Measurements from ENCODE around the gene AMACR.
"Not testable (repeated sequence)": the region's sequence is repeated elsewhere in the genome, so short reads cannot be mapped to it uniquely, and the experiment has no call there.

The AMACR gene

DNA sequence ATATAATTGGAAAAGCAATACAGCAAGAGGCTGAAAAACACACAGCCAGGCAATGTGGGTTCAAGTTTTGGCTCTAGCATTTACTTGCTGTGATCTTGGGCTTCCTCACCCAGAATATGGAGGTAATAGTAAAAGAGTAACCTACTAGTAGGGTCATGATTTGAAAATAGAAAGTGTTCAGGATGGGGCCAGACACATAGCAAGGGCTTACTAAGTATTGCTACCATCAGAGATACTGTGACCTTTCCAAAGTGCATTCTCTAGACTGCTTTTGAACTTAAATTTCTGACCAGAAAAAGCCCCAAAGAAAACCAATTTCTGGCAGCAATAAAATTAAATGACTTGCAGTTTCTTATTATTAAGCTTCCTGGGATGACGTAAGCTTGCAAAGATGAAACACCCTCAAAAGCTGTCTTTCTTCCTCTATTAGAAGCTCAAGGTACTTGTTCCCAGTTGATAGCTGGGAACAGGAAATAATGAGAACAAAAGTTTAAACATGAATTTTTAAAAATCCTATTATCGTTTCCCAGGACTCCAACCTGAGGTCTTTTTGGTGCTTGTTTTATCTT is 43.6 kb downstream of the AMACR start:
- no peak for DNase-seq

DNA sequence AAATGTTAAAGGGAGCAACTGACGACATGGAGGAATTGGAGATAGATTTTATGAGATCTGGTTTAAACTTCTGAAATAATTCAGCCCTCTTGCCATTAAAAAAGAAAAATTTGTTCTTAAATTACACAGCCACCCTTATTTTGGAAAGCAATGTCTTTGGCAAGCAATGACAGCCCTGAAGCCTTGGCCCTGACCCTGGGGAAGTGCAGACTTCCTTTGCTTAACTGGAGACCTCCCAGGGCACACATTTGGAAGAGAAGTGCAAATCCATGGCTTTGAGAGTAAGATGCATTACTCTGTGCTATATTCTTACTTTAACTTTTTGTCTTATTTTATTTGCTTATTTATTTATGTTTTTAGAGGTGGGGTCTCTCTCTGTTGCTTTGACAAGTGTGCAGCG is 49.7 kb downstream of the AMACR start:
- no peak for DNase-seq

DNA sequence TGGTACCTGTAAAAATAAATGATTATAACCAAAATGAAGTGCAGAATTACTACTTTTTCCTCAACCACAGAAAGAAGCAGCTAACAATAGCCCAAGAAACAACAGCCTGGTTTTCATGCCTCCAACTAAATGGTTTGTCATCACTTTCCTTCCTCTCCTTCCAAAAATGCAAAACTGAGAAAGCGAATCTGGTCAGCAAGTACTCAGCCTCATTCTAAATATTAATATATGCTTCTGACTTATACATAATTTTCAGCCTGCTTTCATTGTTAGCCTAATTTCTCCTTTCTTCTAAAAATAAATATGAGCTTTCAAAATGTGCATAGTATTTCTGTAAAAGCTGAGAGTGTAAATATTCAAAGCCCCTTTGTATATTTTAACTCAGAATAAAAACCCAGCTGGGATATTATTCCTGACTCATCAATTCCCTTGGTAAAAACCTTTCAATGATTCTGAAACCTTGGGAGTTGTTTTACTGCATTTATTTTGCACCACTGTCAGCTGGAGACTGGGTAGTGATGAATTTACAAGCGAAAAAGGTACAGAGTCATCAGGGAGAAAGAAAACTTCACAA is 50.2 kb downstream of the AMACR start:
- DNase-seq: no peak

- DNase-seq: not testable (repeated sequence)
These were observed 55.7 kb downstream of the AMACR start for GRCh38 chr5:33952175-33952574.

GRCh38 chr5:33944543-33945132 is 63.2 kb downstream of the AMACR start:
- no peak for DNase-seq

DNA sequence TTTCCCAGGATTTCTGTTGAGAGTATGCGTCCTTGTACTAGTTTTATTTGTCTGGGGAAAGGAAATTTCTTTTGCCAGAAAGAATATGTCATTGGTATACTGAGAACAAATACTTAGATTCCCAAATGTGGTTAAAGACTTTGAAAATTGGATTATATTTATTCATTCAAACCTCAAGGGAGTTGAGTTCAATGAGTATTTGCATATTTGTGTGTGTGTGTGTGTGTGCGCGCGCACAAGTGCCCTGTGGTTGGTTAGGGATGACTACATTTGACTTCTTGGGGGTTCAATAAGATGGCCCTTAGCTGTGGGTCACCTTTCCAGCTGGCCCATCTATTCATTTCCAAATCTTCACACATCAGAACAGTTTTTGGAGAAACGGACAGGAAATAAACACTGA is 66.8 kb downstream of the AMACR start:
- no peak for DNase-seq

DNA sequence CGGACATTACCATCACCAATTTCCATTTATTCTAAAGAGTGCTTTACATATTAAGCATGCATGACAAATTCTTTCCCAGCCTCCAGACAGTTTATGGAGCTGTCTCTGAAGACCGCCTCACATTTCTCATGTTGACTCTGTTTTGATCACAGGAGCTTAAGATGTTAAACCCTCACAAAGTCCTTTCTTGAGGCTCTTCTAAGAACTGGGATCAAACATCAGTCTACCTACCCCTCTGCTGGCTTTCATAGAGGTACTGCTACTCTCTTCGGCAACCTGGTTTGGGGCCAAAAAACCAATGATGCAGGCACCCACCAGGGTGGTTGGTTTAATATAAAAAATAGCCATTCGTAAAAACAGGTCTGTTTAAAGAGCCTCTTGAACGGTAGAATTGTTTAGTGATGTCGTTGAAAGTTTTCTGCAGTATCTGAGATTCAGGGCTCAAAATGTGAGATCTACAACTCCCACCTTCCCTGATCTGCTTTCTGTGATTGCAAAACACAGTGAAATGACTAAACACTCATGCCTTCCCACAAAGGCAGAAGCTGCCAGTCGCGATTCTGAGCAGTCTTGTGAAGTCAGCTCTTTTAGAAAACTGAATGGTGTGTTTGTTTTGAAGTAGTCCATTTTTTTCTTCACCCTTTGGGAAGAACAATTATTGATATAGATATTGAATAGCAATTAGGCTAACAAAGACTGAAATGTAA is 68.1 kb downstream of the AMACR start:
- DNase-seq: no peak

DNA sequence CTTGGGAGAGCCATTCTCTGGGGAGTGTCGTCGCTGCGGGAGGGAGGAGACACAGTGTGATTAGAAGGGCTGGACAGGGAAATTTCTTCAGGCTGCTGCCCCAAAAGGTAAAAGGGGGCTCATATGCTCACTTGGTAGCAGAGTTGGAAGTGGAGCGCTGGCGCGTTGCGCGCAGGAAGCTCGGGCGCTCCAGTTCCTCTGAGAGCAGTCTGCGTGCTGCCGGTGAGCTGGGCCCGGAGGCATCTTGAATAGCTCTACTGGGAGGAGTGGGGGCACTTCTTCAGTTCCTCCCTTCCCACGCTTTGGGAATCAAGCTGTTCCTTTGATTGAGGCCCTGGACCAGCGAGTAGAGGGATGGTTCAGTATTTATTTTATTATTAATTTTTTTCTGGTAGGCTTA is 69.0 kb downstream of the AMACR start:
- no peak for DNase-seq

DNA sequence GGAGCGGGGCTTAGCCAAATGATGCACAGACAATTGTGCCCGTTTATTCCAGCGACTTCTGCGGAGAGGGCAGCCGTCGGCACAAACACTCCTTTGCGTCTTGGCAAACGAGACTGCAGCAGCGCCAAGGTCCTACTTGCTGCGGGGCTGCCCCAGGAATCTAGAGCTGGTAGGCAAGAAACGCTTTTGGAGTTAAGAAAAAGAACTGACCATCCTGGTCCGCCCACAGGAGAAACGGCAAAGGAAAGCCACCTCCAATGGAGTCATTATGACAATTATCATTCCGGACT is 69.4 kb downstream of the AMACR start:
- no peak for DNase-seq

GRCh38 chr5:33937707-33938506 is 69.9 kb downstream of the AMACR start:
- no peak for DNase-seq

DNA sequence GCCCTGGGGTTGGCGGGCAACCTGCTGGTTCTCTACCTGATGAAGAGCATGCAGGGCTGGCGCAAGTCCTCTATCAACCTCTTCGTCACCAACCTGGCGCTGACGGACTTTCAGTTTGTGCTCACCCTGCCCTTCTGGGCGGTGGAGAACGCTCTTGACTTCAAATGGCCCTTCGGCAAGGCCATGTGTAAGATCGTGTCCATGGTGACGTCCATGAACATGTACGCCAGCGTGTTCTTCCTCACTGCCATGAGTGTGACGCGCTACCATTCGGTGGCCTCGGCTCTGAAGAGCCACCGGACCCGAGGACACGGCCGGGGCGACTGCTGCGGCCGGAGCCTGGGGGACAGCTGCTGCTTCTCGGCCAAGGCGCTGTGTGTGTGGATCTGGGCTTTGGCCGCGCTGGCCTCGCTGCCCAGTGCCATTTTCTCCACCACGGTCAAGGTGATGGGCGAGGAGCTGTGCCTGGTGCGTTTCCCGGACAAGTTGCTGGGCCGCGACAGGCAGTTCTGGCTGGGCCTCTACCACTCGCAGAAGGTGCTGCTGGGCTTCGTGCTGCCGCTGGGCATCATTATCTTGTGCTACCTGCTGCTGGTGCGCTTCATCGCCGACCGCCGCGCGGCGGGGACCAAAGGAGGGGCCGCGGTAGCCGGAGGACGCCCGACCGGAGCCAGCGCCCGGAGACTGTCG is 70.7 kb downstream of the AMACR start:
- no peak for DNase-seq

DNA sequence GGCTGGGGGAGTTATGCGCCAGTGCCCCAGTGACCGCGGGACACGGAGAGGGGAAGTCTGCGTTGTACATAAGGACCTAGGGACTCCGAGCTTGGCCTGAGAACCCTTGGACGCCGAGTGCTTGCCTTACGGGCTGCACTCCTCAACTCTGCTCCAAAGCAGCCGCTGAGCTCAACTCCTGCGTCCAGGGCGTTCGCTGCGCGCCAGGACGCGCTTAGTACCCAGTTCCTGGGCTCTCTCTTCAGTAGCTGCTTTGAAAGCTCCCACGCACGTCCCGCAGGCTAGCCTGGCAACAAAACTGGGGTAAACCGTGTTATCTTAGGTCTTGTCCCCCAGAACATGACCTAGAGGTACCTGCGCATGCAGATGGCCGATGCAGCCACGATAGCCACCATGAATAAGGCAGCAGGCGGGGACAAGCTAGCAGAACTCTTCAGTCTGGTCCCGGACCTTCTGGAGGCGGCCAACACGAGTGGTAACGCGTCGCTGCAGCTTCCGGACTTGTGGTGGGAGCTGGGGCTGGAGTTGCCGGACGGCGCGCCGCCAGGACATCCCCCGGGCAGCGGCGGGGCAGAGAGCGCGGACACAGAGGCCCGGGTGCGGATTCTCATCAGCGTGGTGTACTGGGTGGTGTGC is 71.4 kb downstream of the AMACR start, which contains the start of gene RXFP3:
TSS of gene RXFP3 (plus strand) at position 6 of the 636 bp plus-strand sequence. CDS start at position 361, 355 bp downstream.
- DNase-seq: no peak
